ENCODE results near the gene SERPINA5.

SERPINA5 gene

GRCh38 chr14:94615823-94616570, 34.8 kb downstream of the SERPINA5 start:
- no peak for DNase-seq (ENCODE audit: low spot score)
- in situ Hi-C loops (cut with MboI; ENCODE audit: low pct_unique_long_range_greater_than_20kb, low sequenced_read_pairs, unreplicated experiment) = no loop called here
- no peak for TF ChIP-seq CTCF (IDR thresholded peaks at IDR 0.05; ENCODE audit: extremely low read depth, insufficient read depth, missing control alignments)

- TF ChIP-seq CTCF (IDR thresholded peaks at IDR 0.05; ENCODE audit: extremely low read depth, insufficient read depth, missing control alignments) = no peak
- in situ Hi-C loops (cut with MboI; ENCODE audit: low pct_unique_long_range_greater_than_20kb, low sequenced_read_pairs, unreplicated experiment) = no loop called here
- no peak for DNase-seq (ENCODE audit: low spot score)
These were observed 36.2 kb downstream of the SERPINA5 start for GRCh38 chr14:94617366-94617941.

GRCh38 chr14:94617988-94618822, 37.0 kb downstream of the SERPINA5 start:
- no peak for DNase-seq (ENCODE audit: low spot score)
- no peak for TF ChIP-seq CTCF (IDR thresholded peaks at IDR 0.05; ENCODE audit: extremely low read depth, insufficient read depth, missing control alignments)
- in situ Hi-C loops (cut with MboI; ENCODE audit: low pct_unique_long_range_greater_than_20kb, low sequenced_read_pairs, unreplicated experiment) = no loop called here

GRCh38 chr14:94619297-94619696, 38.1 kb downstream of the SERPINA5 start:
- DNase-seq (ENCODE audit: low spot score) = no peak
- TF ChIP-seq CTCF (IDR thresholded peaks at IDR 0.05; ENCODE audit: extremely low read depth, insufficient read depth, missing control alignments) = no peak
- in situ Hi-C loops (cut with MboI; ENCODE audit: low pct_unique_long_range_greater_than_20kb, low sequenced_read_pairs, unreplicated experiment) = no loop called here

- TF ChIP-seq CTCF (IDR thresholded peaks at IDR 0.05; ENCODE audit: extremely low read depth, insufficient read depth, missing control alignments) = no peak
- in situ Hi-C loops (cut with MboI; ENCODE audit: low pct_unique_long_range_greater_than_20kb, low sequenced_read_pairs, unreplicated experiment) = no loop called here
- DNase-seq (ENCODE audit: low spot score) = no peak
These were observed 39.4 kb downstream of the SERPINA5 start for GRCh38 chr14:94620597-94620996.

GRCh38 chr14:94621358-94622134, 40.3 kb downstream of the SERPINA5 start:
- no peak for TF ChIP-seq CTCF (IDR thresholded peaks at IDR 0.05; ENCODE audit: extremely low read depth, insufficient read depth, missing control alignments)
- DNase-seq (ENCODE audit: low spot score) = no peak
- in situ Hi-C loops (cut with MboI; ENCODE audit: low pct_unique_long_range_greater_than_20kb, low sequenced_read_pairs, unreplicated experiment) = no loop called here

All from GM13977 (cell line).